GM10266 (cell line): Measurements from ENCODE around the gene XIAP.

ENCODE experiments used
- DNase-seq: peaks from one replicate; pipeline ENCODE4 v3.0.0; 2012; ENCODE audit errors: extremely low spot score
- CTCF ChIP-seq: IDR thresholded peaks from 2 replicates; pipeline ENCODE4 v1.5.1; 2012; ENCODE audit warnings: mild to moderate bottlenecking, low read depth; ENCODE audit not compliant: control insufficient read depth, insufficient read depth; ENCODE audit errors: missing control alignments

Gene XIAP

GRCh38 chrX:123905332-123905731 is 45.5 kb downstream of the XIAP start:
- no peak for DNase-seq
- no peak for TF ChIP-seq CTCF

GRCh38 chrX:123906557-123907316 is 46.9 kb downstream of the XIAP start:
- no peak for TF ChIP-seq CTCF
- no peak for DNase-seq

GRCh38 chrX:123909523-123909922 is 49.7 kb downstream of the XIAP start:
- DNase-seq = no peak
- TF ChIP-seq CTCF = no peak

GRCh38 chrX:123917069-123917468 is 57.2 kb downstream of the XIAP start:
- no peak for TF ChIP-seq CTCF
- no peak for DNase-seq

- no peak for TF ChIP-seq CTCF
- no peak for DNase-seq
Measured at GRCh38 chrX:123918106-123918721, 58.4 kb downstream of the XIAP start.

- DNase-seq = no peak
Measured at GRCh38 chrX:123920105-123920785, 60.4 kb downstream of the XIAP start.

More at GRCh38 chrX:123920105-123920785, 60.4 kb downstream of the XIAP start:
- no peak for TF ChIP-seq CTCF
